Measurements from ENCODE around the gene LRRK1.

DNA sequence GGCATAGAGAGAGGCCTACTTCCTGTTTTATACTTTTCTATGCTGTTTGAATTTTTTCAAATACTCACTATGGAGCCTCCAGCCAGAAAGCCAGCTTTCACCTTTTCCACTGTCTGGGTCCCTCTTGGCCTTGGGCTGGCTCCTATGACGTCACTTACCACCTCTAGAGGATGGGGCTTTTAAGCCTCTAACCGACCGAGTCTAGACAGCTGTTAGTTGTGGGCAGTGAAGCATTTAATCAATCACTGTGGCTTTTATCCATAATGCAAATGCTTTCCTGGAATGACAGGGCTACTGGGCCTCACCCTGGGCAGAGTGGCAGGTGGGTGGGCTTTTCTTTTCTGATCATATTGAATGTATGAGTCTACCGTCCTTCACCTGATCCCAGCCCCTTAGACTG is 61.9 kb downstream of the LRRK1 start:
- TF ChIP-seq, protein P1, sequence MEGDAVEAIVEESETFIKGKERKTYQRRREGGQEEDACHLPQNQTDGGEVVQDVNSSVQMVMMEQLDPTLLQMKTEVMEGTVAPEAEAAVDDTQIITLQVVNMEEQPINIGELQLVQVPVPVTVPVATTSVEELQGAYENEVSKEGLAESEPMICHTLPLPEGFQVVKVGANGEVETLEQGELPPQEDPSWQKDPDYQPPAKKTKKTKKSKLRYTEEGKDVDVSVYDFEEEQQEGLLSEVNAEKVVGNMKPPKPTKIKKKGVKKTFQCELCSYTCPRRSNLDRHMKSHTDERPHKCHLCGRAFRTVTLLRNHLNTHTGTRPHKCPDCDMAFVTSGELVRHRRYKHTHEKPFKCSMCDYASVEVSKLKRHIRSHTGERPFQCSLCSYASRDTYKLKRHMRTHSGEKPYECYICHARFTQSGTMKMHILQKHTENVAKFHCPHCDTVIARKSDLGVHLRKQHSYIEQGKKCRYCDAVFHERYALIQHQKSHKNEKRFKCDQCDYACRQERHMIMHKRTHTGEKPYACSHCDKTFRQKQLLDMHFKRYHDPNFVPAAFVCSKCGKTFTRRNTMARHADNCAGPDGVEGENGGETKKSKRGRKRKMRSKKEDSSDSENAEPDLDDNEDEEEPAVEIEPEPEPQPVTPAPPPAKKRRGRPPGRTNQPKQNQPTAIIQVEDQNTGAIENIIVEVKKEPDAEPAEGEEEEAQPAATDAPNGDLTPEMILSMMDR (IDR thresholded peaks at IDR 0.05) = no peak
- TF ChIP-seq EZH2 (IDR thresholded peaks at IDR 0.05; ENCODE audit: borderline replicate concordance, insufficient read depth, low read depth, low read length, poor library complexity, severe bottlenecking) = no peak
